HEK293 (cell line): Measurements from ENCODE around the gene TENT4A.

ENCODE experiments used
- CTCF ChIA-PET: fragments of 350-600 bp; formaldehyde crosslinking; extraction: SDS; loops from one replicate; lab custom pipeline; 2021; ENCODE audit warnings: antibody characterized with exemption; lab: Yijun Ruan, JAX
- POLR2A ChIA-PET: fragments of 300-600 bp; formaldehyde crosslinking; extraction: SDS; loops from one replicate; lab custom pipeline; 2020; ENCODE audit warnings: antibody characterized with exemption, inconsistent platforms; lab: Yijun Ruan, JAX
- H3K27ac ChIP-seq: fragments of 200-500 bp; sonication (Bioruptor generic); 2 replicates; pipeline ENCODE4 v1.5.1; 2014; ENCODE audit warnings: low read depth, low read length, control low read depth, inconsistent platforms; ENCODE audit errors: extremely low read depth
- H3K36me3 ChIP-seq, 2 experiments: fragments of 200-500 bp in 1 of 2; sonication (Bioruptor generic) in 1 of 2; 1 replicate in 1 of 2; 2 replicates in 1 of 2; pipeline ENCODE4 v1.5.1; 2014 to 2017; ENCODE audit warnings: inconsistent platforms in 2 of 2, low read length in 2 of 2; ENCODE audit not compliant: control insufficient read depth in 2 of 2, insufficient read depth in 1 of 2
- H3K4me1 ChIP-seq: fragments of 200-500 bp; sonication (Bioruptor generic); 2 replicates; pipeline ENCODE4 v1.5.1; 2014; ENCODE audit warnings: mild to moderate bottlenecking, low read length, inconsistent platforms; ENCODE audit not compliant: control insufficient read depth, insufficient read depth
- H3K4me3 ChIP-seq: 2 replicates; pipeline ENCODE4 v1.5.1; 2011; ENCODE audit warnings: low read depth, mild to moderate bottlenecking, control low read depth, low read length, moderate library complexity
- H3K9me3 ChIP-seq: fragments of 200-500 bp; sonication (Bioruptor generic); 2 replicates; pipeline ENCODE4 v1.5.1; 2014; ENCODE audit warnings: low read depth, low read length, inconsistent platforms; ENCODE audit not compliant: control insufficient read depth, insufficient read depth
- GFI1B ChIP-seq: fragments of 450-650 bp; formaldehyde crosslinking; IDR thresholded peaks from 2 replicates; pipeline ENCODE4 v1.5.1; 2016; ENCODE audit warnings: missing biosample characterization, missing genetic modification characterization
- MZF1 ChIP-seq: fragments of 450-650 bp; formaldehyde crosslinking; IDR thresholded peaks from 2 replicates; pipeline ENCODE4 v1.5.1; 2017; ENCODE audit warnings: missing biosample characterization, missing genetic modification characterization, borderline replicate concordance
- RBAK ChIP-seq: fragments of 450-650 bp; formaldehyde crosslinking; IDR thresholded peaks from 2 replicates; pipeline ENCODE4 v1.5.1; 2016; ENCODE audit warnings: missing biosample characterization, missing genetic modification characterization
- ZFP41 ChIP-seq: fragments of 450-650 bp; formaldehyde crosslinking; IDR thresholded peaks from 2 replicates; pipeline ENCODE4 v1.5.1; 2016; ENCODE audit warnings: missing biosample characterization, missing genetic modification characterization, borderline replicate concordance
- ZNF10 ChIP-seq: fragments of 450-650 bp; formaldehyde crosslinking; IDR thresholded peaks from 2 replicates; pipeline ENCODE4 v1.5.1; 2017; ENCODE audit warnings: missing biosample characterization, missing genetic modification characterization
- ZNF121 ChIP-seq: fragments of 450-650 bp; formaldehyde crosslinking; IDR thresholded peaks from 2 replicates; pipeline ENCODE4 v1.5.1; 2016; ENCODE audit warnings: missing biosample characterization, missing genetic modification characterization
- ZNF248 ChIP-seq: fragments of 450-650 bp; formaldehyde crosslinking; IDR thresholded peaks from 2 replicates; pipeline ENCODE4 v1.5.1; 2017; ENCODE audit warnings: missing biosample characterization, missing genetic modification characterization
- ZNF280C ChIP-seq: fragments of 450-650 bp; formaldehyde crosslinking; IDR thresholded peaks from 2 replicates; pipeline ENCODE4 v1.5.1; 2016; ENCODE audit warnings: missing biosample characterization, missing genetic modification characterization
- ZNF354C ChIP-seq: fragments of 450-650 bp; formaldehyde crosslinking; IDR thresholded peaks from 2 replicates; pipeline ENCODE4 v1.5.1; 2016; ENCODE audit warnings: missing biosample characterization, missing genetic modification characterization, low read depth, borderline replicate concordance
- ZNF404 ChIP-seq: fragments of 450-650 bp; formaldehyde crosslinking; IDR thresholded peaks from 2 replicates; pipeline ENCODE4 v1.5.1; 2017; ENCODE audit warnings: missing biosample characterization, missing genetic modification characterization
- ZNF423 ChIP-seq: fragments of 450-650 bp; formaldehyde crosslinking; IDR thresholded peaks from 2 replicates; pipeline ENCODE4 v1.5.1; 2016; ENCODE audit warnings: missing biosample characterization, missing genetic modification characterization
- ZNF433 ChIP-seq: fragments of 450-650 bp; formaldehyde crosslinking; IDR thresholded peaks from 2 replicates; pipeline ENCODE4 v1.5.1; 2016; ENCODE audit warnings: missing biosample characterization, missing genetic modification characterization, low read depth
- ZNF514 ChIP-seq: fragments of 450-650 bp; formaldehyde crosslinking; IDR thresholded peaks from 2 replicates; pipeline ENCODE4 v1.5.1; 2016; ENCODE audit warnings: missing biosample characterization, missing genetic modification characterization
- ZNF610 ChIP-seq: fragments of 450-650 bp; formaldehyde crosslinking; IDR thresholded peaks from 2 replicates; pipeline ENCODE4 v1.5.1; 2016; ENCODE audit warnings: missing biosample characterization, missing genetic modification characterization, borderline replicate concordance
- ZNF629 ChIP-seq: fragments of 450-650 bp; formaldehyde crosslinking; IDR thresholded peaks from 2 replicates; pipeline ENCODE4 v1.5.1; 2017; ENCODE audit warnings: missing biosample characterization, missing genetic modification characterization
- ZNF660 ChIP-seq: fragments of 450-650 bp; IDR thresholded peaks from 2 replicates; pipeline ENCODE4 v1.5.1; 2018; ENCODE audit warnings: missing biosample characterization, mild to moderate bottlenecking, missing genetic modification characterization
- ZNF830 ChIP-seq: fragments of 450-650 bp; IDR thresholded peaks from 2 replicates; pipeline ENCODE4 v1.5.0; 2018; ENCODE audit warnings: missing biosample characterization, missing genetic modification characterization, low read depth, mild to moderate bottlenecking, moderate library complexity
- ZNF837 ChIP-seq: fragments of 450-650 bp; formaldehyde crosslinking; IDR thresholded peaks from 2 replicates; pipeline ENCODE4 v1.5.1; 2016; ENCODE audit warnings: missing biosample characterization, missing genetic modification characterization
- ZSCAN23 ChIP-seq: fragments of 450-650 bp; formaldehyde crosslinking; IDR thresholded peaks from 2 replicates; pipeline ENCODE4 v1.5.1; 2016; ENCODE audit warnings: missing biosample characterization, missing genetic modification characterization
- TF ChIP-seq, protein P1 (sequence below): fragments of 450-650 bp; formaldehyde crosslinking; IDR thresholded peaks from 2 replicates; pipeline ENCODE4 v1.5.1; 2017; ENCODE audit warnings: missing biosample characterization, mild to moderate bottlenecking, missing genetic modification characterization, moderate library complexity
- TF ChIP-seq, protein P2 (sequence below): fragments of 450-650 bp; formaldehyde crosslinking; IDR thresholded peaks from 2 replicates; pipeline ENCODE4 v1.5.1; 2016; ENCODE audit warnings: missing biosample characterization, missing genetic modification characterization, borderline replicate concordance
- TF ChIP-seq, protein P3 (sequence below): fragments of 450-650 bp; formaldehyde crosslinking; IDR thresholded peaks from 2 replicates; pipeline ENCODE4 v1.5.0; 2017; ENCODE audit warnings: missing biosample characterization, missing genetic modification characterization, borderline replicate concordance
- TF ChIP-seq, protein P4 (sequence below): fragments of 450-650 bp; formaldehyde crosslinking; IDR thresholded peaks from 2 replicates; pipeline ENCODE4 v1.5.1; 2016; ENCODE audit warnings: missing biosample characterization, missing genetic modification characterization

The TENT4A gene

DNA sequence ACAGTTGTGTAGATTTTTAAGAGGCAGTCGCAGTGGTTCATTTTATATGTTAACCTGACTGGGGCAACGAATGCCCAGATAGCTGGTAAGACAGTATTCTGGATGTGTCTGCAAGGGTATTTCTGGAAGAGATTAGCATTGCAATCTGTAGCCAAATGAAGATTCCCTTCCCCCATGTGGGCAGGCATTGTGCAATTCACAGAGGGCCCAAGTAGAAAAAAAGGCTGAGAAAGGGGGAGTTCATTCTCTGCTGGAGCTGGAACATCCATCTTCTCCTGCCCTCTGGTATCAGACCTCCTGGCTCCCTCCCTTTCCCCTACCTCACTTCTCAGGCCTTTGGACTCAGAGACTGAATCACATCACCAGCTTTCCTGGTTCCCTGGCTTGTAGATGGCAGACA, 70.6 kb downstream of the TENT4A start:
- no peak overlapping the region for H3K27ac ChIP-seq
- POLR2A ChIA-PET = no interaction called here
- H3K4me1 ChIP-seq = no peaks in the 10 kb centered on the region
- no peak overlapping the region for H3K4me3 ChIP-seq
- TF ChIP-seq MZF1 (tag by site-specific recombination) (no peak), ZNF629 (no peak), ZNF10 (no peak), ZSCAN23 (tag by site-specific recombination) (no peak), ZNF514 (tag by site-specific recombination) (no peak), ZNF121 (no peak), RBAK (tag by site-specific recombination) (no peak), ZNF610 (no peak), ZNF830 (tag by site-specific recombination) (no peak), ZFP41 (no peak), ZNF248 (tag by site-specific recombination) (no peak)
- TF ChIP-seq, protein P1, sequence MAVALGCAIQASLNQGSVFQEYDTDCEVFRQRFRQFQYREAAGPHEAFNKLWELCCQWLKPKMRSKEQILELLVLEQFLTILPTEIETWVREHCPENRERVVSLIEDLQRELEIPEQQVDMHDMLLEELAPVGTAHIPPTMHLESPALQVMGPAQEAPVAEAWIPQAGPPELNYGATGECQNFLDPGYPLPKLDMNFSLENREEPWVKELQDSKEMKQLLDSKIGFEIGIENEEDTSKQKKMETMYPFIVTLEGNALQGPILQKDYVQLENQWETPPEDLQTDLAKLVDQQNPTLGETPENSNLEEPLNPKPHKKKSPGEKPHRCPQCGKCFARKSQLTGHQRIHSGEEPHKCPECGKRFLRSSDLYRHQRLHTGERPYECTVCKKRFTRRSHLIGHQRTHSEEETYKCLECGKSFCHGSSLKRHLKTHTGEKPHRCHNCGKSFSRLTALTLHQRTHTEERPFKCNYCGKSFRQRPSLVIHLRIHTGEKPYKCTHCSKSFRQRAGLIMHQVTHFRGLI (tag by site-specific recombination) = no peak
- TF ChIP-seq, all 188 proteins: peak for 0
- CTCF ChIA-PET = no interaction called here
- Histone ChIP-seq H3K9me3 (no peaks in the 10 kb centered on the region), H3K36me3 (0 out of 3 replicates have a peak, but pooled peaks cover 0 to 3% of the 10 kb centered on the region in 2 experiments)

DNA sequence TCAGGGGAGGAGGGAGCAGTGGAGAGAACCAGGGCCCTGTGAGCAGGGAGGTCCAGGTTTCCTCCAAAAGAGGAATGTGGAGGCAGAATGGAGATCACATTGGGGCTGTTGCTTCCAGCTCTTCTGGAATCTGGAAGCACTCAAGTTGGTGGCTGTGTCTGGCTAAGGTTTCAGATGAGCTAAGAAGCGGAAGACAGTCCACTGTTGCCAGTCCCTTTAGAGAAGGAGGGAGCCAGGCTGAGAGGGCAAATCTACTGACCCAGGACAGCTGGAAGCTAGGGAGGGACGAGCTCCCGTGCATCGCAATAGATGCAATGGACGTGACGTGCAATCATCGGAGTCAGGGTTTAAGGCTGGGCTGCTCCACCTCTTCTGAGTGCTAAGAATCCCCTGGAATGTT, 71.2 kb downstream of the TENT4A start:
- POLR2A ChIA-PET = no interaction called here
- TF ChIP-seq ZNF837 (tag by site-specific recombination) (no peak), ZNF354C (no peak), ZNF433 (no peak), RBAK (tag by site-specific recombination) (no peak), GFI1B (tag by site-specific recombination) (no peak), ZNF280C (tag by site-specific recombination) (no peak), ZNF404 (tag by site-specific recombination) (no peak), ZNF660 (tag by site-specific recombination) (no peak), ZNF423 (tag by site-specific recombination) (no peak), MZF1 (tag by site-specific recombination) (no peak)
- TF ChIP-seq, protein P2, sequence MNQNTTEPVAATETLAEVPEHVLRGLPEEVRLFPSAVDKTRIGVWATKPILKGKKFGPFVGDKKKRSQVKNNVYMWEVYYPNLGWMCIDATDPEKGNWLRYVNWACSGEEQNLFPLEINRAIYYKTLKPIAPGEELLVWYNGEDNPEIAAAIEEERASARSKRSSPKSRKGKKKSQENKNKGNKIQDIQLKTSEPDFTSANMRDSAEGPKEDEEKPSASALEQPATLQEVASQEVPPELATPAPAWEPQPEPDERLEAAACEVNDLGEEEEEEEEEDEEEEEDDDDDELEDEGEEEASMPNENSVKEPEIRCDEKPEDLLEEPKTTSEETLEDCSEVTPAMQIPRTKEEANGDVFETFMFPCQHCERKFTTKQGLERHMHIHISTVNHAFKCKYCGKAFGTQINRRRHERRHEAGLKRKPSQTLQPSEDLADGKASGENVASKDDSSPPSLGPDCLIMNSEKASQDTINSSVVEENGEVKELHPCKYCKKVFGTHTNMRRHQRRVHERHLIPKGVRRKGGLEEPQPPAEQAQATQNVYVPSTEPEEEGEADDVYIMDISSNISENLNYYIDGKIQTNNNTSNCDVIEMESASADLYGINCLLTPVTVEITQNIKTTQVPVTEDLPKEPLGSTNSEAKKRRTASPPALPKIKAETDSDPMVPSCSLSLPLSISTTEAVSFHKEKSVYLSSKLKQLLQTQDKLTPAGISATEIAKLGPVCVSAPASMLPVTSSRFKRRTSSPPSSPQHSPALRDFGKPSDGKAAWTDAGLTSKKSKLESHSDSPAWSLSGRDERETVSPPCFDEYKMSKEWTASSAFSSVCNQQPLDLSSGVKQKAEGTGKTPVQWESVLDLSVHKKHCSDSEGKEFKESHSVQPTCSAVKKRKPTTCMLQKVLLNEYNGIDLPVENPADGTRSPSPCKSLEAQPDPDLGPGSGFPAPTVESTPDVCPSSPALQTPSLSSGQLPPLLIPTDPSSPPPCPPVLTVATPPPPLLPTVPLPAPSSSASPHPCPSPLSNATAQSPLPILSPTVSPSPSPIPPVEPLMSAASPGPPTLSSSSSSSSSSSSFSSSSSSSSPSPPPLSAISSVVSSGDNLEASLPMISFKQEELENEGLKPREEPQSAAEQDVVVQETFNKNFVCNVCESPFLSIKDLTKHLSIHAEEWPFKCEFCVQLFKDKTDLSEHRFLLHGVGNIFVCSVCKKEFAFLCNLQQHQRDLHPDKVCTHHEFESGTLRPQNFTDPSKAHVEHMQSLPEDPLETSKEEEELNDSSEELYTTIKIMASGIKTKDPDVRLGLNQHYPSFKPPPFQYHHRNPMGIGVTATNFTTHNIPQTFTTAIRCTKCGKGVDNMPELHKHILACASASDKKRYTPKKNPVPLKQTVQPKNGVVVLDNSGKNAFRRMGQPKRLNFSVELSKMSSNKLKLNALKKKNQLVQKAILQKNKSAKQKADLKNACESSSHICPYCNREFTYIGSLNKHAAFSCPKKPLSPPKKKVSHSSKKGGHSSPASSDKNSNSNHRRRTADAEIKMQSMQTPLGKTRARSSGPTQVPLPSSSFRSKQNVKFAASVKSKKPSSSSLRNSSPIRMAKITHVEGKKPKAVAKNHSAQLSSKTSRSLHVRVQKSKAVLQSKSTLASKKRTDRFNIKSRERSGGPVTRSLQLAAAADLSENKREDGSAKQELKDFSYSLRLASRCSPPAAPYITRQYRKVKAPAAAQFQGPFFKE (tag by site-specific recombination) = no peak
- TF ChIP-seq, protein P3, sequence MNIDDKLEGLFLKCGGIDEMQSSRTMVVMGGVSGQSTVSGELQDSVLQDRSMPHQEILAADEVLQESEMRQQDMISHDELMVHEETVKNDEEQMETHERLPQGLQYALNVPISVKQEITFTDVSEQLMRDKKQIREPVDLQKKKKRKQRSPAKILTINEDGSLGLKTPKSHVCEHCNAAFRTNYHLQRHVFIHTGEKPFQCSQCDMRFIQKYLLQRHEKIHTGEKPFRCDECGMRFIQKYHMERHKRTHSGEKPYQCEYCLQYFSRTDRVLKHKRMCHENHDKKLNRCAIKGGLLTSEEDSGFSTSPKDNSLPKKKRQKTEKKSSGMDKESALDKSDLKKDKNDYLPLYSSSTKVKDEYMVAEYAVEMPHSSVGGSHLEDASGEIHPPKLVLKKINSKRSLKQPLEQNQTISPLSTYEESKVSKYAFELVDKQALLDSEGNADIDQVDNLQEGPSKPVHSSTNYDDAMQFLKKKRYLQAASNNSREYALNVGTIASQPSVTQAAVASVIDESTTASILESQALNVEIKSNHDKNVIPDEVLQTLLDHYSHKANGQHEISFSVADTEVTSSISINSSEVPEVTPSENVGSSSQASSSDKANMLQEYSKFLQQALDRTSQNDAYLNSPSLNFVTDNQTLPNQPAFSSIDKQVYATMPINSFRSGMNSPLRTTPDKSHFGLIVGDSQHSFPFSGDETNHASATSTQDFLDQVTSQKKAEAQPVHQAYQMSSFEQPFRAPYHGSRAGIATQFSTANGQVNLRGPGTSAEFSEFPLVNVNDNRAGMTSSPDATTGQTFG (tag by site-specific recombination) = no peak
- TF ChIP-seq, protein P4, sequence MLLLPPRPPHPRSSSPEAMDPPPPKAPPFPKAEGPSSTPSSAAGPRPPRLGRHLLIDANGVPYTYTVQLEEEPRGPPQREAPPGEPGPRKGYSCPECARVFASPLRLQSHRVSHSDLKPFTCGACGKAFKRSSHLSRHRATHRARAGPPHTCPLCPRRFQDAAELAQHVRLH (tag by site-specific recombination) = no peak

More for the DNA sequence above, 71.2 kb downstream of the TENT4A start:
- Histone ChIP-seq H3K27ac (no peak overlapping the region), H3K36me3 (0 out of 3 replicates have a peak, but pooled peaks cover 0 to 3% of the 10 kb centered on the region in 2 experiments), H3K4me1 (no peaks in the 10 kb centered on the region), H3K4me3 (no peak overlapping the region), H3K9me3 (no peaks in the 10 kb centered on the region)
- CTCF ChIA-PET = interaction anchor here (0.6 kb wide), 1 partner anchor 19 kb away, joined by 3 read pairs; no protein-coding TSS in a partner anchor
